ENCODE measurements around the gene LRWD1.
"Not testable (repeated sequence)": the region's sequence is repeated elsewhere in the genome, so short reads cannot be mapped to it uniquely, and the experiment has no call there.

The LRWD1 gene

GRCh38 chr7:102444961-102445673 is 19.7 kb upstream of the LRWD1 start:
- DNase-seq (ENCODE audit: low read depth in 2 of 2) = no peak

DNA sequence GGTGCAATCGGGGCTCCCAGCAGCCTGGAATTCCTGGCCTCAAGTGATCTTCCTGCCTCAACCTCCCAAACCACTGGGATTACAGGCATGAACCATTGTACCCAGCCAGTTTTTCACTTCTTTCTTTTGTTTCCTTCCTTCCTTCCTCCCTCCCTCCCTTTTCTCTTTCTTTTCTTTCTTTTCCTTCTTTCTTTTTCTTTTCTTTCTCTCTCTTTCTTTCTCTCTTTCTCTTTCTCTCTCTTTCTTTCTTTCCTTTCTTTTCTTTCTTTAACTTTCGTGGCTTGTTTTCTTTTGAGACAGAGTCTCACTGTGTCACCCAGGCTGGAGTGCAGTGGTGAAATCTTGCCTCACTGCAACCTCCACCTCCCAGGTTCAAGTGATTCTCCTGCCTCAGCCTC is 19.1 kb upstream of the LRWD1 start:
- DNase-seq (ENCODE audit: low read depth in 2 of 2) = no peak

GRCh38 chr7:102446387-102447156 is 18.2 kb upstream of the LRWD1 start:
- DNase-seq (ENCODE audit: low read depth in 2 of 2) = no peak

- DNase-seq (ENCODE audit: low read depth in 2 of 2) = no peak
These were observed 17.5 kb upstream of the LRWD1 start for GRCh38 chr7:102447311-102447710.

GRCh38 chr7:102449136-102449535 is 15.6 kb upstream of the LRWD1 start:
- DNase-seq (ENCODE audit: low read depth in 2 of 2) = no peak

- no peak for DNase-seq (ENCODE audit: low read depth in 2 of 2)
These were observed 14.5 kb upstream of the LRWD1 start for GRCh38 chr7:102450242-102450641.

DNA sequence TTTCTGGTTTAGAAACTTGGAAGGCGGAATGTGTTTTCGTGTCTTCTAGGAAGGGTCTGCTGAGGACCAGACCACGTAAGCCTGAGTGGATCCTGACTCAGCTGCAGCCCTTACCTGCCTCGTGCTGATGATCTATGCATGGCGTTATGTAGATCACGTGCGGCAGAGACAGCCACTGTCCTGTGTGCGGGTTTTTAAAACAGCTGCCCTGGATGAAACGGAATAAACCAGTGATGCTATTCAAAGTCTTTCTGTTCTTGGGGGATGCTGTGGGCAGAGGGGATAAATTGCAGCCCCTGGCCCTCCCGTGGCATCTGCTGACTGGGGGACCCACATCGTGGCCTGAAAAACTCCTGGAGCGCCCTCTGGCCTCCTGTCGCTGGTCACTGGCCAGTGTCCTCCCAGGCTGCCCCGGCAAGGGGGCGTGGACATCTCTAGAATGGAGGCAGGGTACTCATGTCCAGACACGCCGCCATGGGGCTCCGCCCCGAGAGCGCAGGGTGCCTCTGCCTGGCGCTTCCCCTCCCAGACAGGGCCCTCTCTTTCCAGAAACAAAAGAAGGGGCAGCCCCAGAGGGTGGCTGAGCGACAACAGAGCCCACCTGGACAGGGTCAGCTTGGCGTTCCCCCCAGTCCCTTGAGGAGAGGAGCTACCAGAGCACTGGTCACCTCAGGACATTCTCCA is 13.3 kb upstream of the LRWD1 start:
- DNase-seq (ENCODE audit: low read depth in 2 of 2) = no peak

- no peak for DNase-seq (ENCODE audit: low read depth in 2 of 2)
These were observed 12.3 kb upstream of the LRWD1 start for GRCh38 chr7:102452451-102452850.

- no peak for DNase-seq (ENCODE audit: low read depth in 2 of 2)
These were observed 11.5 kb upstream of the LRWD1 start for GRCh38 chr7:102453319-102453718.

DNA sequence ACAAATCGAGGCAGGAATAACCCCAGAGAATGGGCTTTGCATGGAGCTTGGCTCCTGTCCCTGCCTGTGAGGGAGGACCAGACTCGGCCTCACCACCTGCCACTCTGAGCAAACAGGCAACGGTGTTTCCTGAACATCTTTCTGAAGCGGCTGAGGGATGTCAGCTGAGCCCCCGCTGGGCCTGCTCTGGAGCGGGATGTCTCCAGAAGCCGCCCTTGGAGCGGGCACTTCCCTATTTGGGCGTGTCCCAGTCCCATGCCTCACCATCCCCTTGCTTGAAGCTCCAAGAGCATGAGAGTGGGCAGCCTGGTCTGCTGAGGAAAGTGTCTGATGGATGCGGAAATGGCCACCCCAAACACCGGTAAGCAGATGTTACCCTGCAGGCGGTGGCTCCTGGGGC is 10.3 kb upstream of the LRWD1 start:
- DNase-seq (ENCODE audit: low read depth in 2 of 2) = no peak

DNA sequence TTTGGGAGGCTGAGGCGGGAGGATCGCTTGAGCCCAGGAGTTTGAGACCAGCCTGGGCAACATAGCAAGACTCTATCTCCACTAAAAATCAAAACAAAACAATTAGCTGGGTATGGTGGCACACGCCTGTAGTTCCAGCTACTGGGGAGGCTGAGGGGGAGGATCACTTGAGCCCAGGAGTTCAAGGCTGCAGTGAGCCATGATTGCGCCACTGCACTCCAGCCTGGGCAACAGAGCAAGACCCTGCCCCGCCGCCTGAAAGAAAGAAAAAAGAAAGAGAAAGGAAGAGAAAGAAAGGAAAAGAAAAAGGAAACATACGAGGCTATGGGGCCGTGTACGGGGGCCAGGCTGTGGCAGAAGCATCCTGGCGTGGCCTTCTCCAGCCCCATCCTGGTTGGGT is 9.9 kb upstream of the LRWD1 start:
- DNase-seq (ENCODE audit: low read depth in 2 of 2) = not testable (repeated sequence)

- DNase-seq (ENCODE audit: low read depth in 2 of 2) = no peak
These were observed 9.2 kb upstream of the LRWD1 start for GRCh38 chr7:102455596-102455995.

DNA sequence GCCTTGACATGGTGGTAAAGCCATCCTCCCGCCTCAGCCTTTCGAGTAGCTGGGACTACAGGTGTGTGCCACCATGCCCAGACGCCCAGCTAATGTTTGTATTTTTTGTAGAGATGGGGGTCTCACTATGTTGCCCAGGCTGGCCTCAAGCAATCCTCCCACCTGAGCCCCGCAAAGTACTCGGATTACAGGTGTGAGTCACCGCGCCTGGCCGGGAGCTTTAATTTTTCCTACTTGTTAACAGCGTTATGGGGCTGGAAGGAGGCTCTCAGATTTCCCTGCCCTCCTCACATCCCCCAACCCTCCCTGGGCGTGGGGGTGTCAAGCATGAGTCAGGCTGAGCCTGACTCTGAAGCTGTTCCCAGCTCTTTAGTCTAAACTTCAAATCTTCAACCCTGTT is 8.5 kb upstream of the LRWD1 start:
- DNase-seq (ENCODE audit: low read depth in 2 of 2) = no peak

- no peak for DNase-seq (ENCODE audit: low read depth in 2 of 2)
These were observed 7.3 kb upstream of the LRWD1 start for GRCh38 chr7:102457352-102457924.

DNA sequence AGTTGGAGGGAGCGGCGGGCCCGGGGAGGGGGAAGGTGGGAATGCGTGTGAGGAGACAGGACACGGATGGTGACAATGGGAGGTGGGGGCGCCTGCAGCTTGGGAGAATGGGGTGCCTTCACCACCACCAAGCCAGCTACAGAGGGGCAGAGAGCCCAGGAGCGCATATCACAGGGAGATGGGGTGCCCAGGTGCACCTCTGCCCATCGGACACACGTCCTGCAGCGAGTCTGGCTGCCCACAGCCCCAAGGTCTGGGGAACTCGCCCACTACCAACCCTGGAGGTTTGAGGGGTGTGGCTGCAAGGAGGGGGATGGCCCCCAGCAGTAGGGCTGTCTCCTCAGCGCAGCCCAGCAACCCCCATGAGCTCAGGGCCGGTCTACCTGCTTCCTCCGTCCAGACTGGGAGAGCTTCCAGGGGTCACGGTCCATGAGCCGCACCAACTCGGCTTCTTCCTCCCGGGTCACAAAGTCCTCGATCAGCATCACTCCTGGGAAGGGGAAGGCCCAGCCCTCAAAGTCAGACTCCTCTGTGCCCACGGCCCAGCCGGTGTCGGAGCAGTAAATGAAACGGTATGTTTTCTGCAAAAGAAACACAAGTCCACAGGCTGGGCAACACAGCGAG is 5.5 kb upstream of the LRWD1 start:
- DNase-seq (ENCODE audit: low read depth in 2 of 2) = no peak

- DNase-seq (ENCODE audit: low read depth in 2 of 2) = no peak
These were observed 4.3 kb upstream of the LRWD1 start for GRCh38 chr7:102460467-102460866.

DNA sequence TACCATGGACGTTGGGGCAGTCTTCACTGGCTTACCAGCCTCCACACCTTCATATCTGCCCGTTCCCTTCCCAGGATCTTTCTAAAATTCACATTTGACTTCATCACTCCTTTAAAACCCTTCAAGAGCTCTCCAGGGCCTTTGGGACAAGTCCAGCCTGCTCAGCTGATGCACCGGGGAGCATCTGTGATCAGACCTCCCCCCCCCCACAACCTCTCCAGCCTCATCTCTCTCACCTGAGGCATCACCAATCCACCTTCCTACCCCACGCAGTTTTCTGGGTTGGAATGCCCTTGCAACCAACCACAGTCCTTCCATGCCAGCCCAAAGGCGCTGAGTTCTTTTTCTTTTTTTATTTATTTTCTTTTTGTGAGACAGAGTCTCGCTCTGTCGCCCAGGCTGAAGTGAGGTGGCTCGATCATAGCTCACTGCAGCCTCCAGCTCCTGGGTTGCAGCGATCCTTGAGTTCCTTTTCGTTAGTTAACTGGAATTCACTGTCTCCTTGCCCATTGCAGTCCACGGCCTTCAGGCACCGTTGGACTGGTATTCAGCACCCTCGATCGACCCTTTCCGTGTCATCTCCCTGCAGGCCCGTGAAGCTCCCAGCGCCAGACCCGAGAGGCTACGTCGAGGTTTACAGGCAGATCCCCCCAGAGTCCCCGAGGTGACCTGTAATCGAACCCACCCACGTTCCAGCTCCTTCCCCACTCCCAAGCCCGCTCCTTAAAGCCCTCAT is 775 bp upstream of the LRWD1 start:
- DNase-seq (ENCODE audit: low read depth in 2 of 2) = no peak

DNA sequence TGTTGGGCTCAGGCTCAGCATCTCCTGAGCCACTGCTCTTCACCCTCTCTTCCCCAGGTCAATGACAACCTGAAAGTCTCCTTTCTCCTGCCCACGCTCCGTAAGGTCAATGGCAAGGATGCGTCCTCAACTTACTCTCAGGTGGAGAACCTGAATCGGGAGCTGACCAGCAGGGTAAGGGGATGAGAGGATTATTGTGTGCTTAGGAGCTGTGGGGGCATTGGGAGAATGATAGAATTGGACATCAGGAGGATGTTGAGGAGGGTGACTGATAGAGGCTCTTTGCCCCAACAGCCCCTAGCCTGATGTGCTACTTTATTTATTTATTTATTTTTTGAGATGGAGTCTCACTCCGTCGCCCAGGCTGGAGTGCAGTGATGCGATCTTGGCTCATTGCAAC is 1.3 kb downstream of the LRWD1 start:
- DNase-seq (ENCODE audit: low read depth in 2 of 2) = no peak

- DNase-seq (ENCODE audit: low read depth in 2 of 2) = no peak
These were observed 3.0 kb downstream of the LRWD1 start for GRCh38 chr7:102467581-102468477.

Data from stimulated activated CD4-positive, alpha-beta T cell treated with anti-CD3 and anti-CD28 coated beads, Interleukin-15, amount 100 ng/mL, for 48 hours (primary cell).